Spinal cord (tissue), 10 donors: ENCODE results near the gene UQCC3. TPM values are rescaled to one million over a fixed set of nuclear protein-coding genes. Genes with fewer than 3 reads are reported as not detected.
"Not testable (repeated sequence)": the region's sequence is repeated elsewhere in the genome, so short reads cannot be mapped to it uniquely, and the experiment has no call there.

Source experiments
- DNase-seq, 6 donors: peaks; one replicate each; pipeline versions ENCODE4 v3.0.0 to v3.0.0-alpha.2; 2013 to 2015; ENCODE audit warnings: low spot score in 6 of 6, low read depth in 4 of 6
- H3K27ac ChIP-seq: one replicate; pipeline ENCODE4 v1.5.1; 2013; ENCODE audit warnings: low read depth, low read length, control low read depth
- H3K27me3 ChIP-seq: one replicate; pipeline ENCODE4 v1.6.1; 2013; ENCODE audit warnings: low read length; ENCODE audit not compliant: control insufficient read depth, insufficient read depth
- H3K36me3 ChIP-seq: one replicate; pipeline ENCODE4 v1.6.1; 2013; ENCODE audit warnings: low read length; ENCODE audit not compliant: control insufficient read depth, insufficient read depth
- H3K4me1 ChIP-seq: one replicate; pipeline ENCODE4 v1.6.1; 2013; ENCODE audit warnings: low read length; ENCODE audit not compliant: control insufficient read depth, insufficient read depth
- H3K4me3 ChIP-seq: one replicate; pipeline ENCODE4 v1.5.1; 2013; ENCODE audit warnings: low read depth, low read length, control low read depth
- H3K9me3 ChIP-seq: one replicate; pipeline ENCODE4 v1.6.1; 2013; ENCODE audit warnings: low read length; ENCODE audit not compliant: control insufficient read depth, insufficient read depth
- WGBS: methylation state at CpG from one replicate; pipeline ENCODE4 v1.1.5; 2013; ENCODE audit warnings: missing lambda C conversion rate; ENCODE audit not compliant: insufficient coverage; 5-methylcytosine and 5-hydroxymethylcytosine counted together
- polyA plus RNA-seq, 2 donors: library from polyadenylated mRNA; unstranded; fragments of 120-200 nt; gene quantifications; one replicate each; pipeline ENCODE4 v1.2.1, GENCODE V29; 2013; ENCODE audit not compliant: insufficient read length in 2 of 2
- total RNA-seq, 2 donors: library from RNA; depleted of rRNA in 1 of 2; stranded (reverse); fragments of 120-200 nt in 1 of 2; fragments of >200 nt in 1 of 2; gene quantifications; one replicate each; pipeline versions ENCODE4 v1.2.3 to v1.2.4, GENCODE V29; 2013 to 2014
- donor health status: healthy.

Gene UQCC3
- total and polyA plus RNA-seq, 4 donors = 5.4 to 15.2 (median 14.0) TPM

DNA sequence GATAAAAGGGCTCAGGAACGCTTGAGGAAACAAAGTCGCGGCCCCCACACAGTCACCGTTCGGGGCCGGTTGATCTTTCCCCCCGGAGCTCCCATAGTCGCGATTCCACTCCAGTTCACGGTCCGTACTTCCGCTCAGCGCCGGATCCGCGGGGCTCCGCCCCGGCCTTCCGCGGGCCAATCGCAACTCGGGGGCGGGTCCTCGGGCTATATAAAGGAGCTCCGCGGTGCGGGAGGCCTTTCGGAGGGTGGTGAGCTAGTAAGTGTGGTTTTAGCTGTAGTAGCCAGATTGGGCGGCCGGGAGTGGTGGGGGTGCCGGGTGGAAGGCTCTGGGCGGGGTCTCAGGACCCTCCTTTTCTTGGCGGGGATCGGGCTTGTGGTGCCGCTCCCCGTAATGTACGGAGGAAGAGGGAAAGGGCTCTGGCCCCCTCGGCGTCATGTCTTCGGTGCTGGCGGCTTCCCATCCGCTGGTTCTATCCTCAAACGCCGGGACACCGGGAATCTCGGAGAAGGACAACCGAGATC lies 6.3 kb upstream of the UQCC3 start, which contains the start of the genes C11orf98 and CSKMT:
Gene C11orf98 (minus strand): TSS at position 136 of the 524 bp plus-strand sequence. CDS start 41 bp downstream, at position 95.
Gene CSKMT (plus strand): TSS at position 238 of the 524 bp plus-strand sequence. CDS start 568 bp downstream, outside the sequence.
- Histone ChIP-seq H3K27me3 (no peaks in the 10 kb centered on the region), H3K9me3 (no peaks in the 10 kb centered on the region), H3K4me3 (peak within 1 kb of the TSS; percentile 99), H3K27ac (peak within 1 kb of the TSS; percentile 98), H3K36me3 (peaks cover 34% of the 10 kb centered on the region), H3K4me1 (peaks cover 35% of the 10 kb centered on the region)
- 0% methylated on average over 46 of the region's 47 CpGs for WGBS
- peak; percentile 86 to 98 (median 92) for DNase-seq

- peaks cover 39% of the 10 kb centered on the region for H3K4me1 ChIP-seq
- H3K36me3 ChIP-seq = peaks cover 34% of the 10 kb centered on the region
- no peaks in the 10 kb centered on the region for H3K27me3 ChIP-seq
- H3K27ac ChIP-seq = peak overlapping the region; percentile 98
- 2% methylated on average over 39 of the region's 39 CpGs for WGBS
- H3K4me3 ChIP-seq = peak overlapping the region; percentile 99
- H3K9me3 ChIP-seq = no peaks in the 10 kb centered on the region
- peak in 2 of 6 donors; percentile 59 to 86 for DNase-seq
These were observed 5.7 kb upstream of the UQCC3 start for GRCh38 chr11:62665599-62666258.

- Histone ChIP-seq H3K27me3 (no peaks in the 10 kb centered on the region), H3K27ac (peak overlapping the region; percentile 98), H3K36me3 (peaks cover 34% of the 10 kb centered on the region), H3K4me1 (peaks cover 44% of the 10 kb centered on the region), H3K4me3 (peak overlapping the region; percentile 99), H3K9me3 (no peaks in the 10 kb centered on the region)
- 51% methylated on average over 15 of the region's 16 CpGs for WGBS
- no peak for DNase-seq
These were observed 5.1 kb upstream of the UQCC3 start for GRCh38 chr11:62666259-62666926.

GRCh38 chr11:62667460-62667859 lies 4.0 kb upstream of the UQCC3 start:
- Histone ChIP-seq H3K36me3 (peaks cover 32% of the 10 kb centered on the region), H3K27ac (no peak overlapping the region), H3K9me3 (no peaks in the 10 kb centered on the region), H3K27me3 (no peaks in the 10 kb centered on the region), H3K4me1 (peaks cover 53% of the 10 kb centered on the region), H3K4me3 (no peak overlapping the region)
- no peak for DNase-seq
- no CpG with 5 or more reads among the region's 2 CpGs for WGBS

- H3K4me3 ChIP-seq = no peak overlapping the region
- 86% methylated on average over 1 of the region's 4 CpGs for WGBS
- H3K27ac ChIP-seq = no peak overlapping the region
- no peak for DNase-seq
- peaks cover 51% of the 10 kb centered on the region for H3K4me1 ChIP-seq
- no peaks in the 10 kb centered on the region for H3K9me3 ChIP-seq
- H3K27me3 ChIP-seq = no peaks in the 10 kb centered on the region
- H3K36me3 ChIP-seq = peaks cover 40% of the 10 kb centered on the region
These were observed 1.9 kb upstream of the UQCC3 start for GRCh38 chr11:62669420-62670161.

GRCh38 chr11:62671236-62671607 lies 251 bp upstream of the UQCC3 start:
- H3K4me3 ChIP-seq = peak overlapping the region; percentile 79
- H3K27ac ChIP-seq = peak overlapping the region; percentile 92
- no peaks in the 10 kb centered on the region for H3K9me3 ChIP-seq
- peaks cover 46% of the 10 kb centered on the region for H3K36me3 ChIP-seq
- no peaks in the 10 kb centered on the region for H3K27me3 ChIP-seq
- H3K4me1 ChIP-seq = peaks cover 43% of the 10 kb centered on the region
- WGBS = 0% methylated on average over 12 of the region's 17 CpGs
- DNase-seq = no peak

DNA sequence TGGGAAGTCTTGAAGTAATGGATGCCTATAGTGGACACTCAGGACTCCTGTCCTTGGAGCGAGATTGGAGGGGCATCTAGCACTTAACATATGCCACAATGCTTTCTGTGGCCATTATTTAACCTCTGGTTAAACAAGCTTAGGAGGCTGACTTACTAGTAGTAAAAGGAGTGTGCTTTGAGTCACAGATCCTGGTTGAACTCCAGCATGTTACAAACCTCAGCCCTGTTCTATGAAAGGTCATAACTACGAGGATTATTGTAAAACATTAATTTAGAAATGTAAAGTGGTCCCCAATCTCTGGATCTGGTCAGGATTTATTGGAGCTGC lies 1.7 kb downstream of the UQCC3 start:
- Histone ChIP-seq H3K9me3 (no peaks in the 10 kb centered on the region), H3K27me3 (no peaks in the 10 kb centered on the region), H3K4me1 (peaks cover 35% of the 10 kb centered on the region), H3K27ac (no peak overlapping the region), H3K4me3 (no peak overlapping the region), H3K36me3 (peaks cover 48% of the 10 kb centered on the region)
- no CpG with 5 or more reads among the region's 2 CpGs for WGBS
- no peak for DNase-seq

GRCh38 chr11:62675415-62675814 lies 3.9 kb downstream of the UQCC3 start:
- WGBS = 100% methylated on average over 3 of the region's 10 CpGs
- H3K27ac ChIP-seq = not testable (repeated sequence)

GRCh38 chr11:62676698-62677097 lies 5.2 kb downstream of the UQCC3 start:
- peaks cover 33% of the 10 kb centered on the region for H3K4me1 ChIP-seq
- no peak for DNase-seq
- peaks cover 38% of the 10 kb centered on the region for H3K36me3 ChIP-seq
- no peak overlapping the region for H3K27ac ChIP-seq
- no peak overlapping the region for H3K4me3 ChIP-seq
- H3K9me3 ChIP-seq = no peaks in the 10 kb centered on the region
- H3K27me3 ChIP-seq = no peaks in the 10 kb centered on the region
- WGBS = 63% methylated on average over 6 of the region's 6 CpGs

More at GRCh38 chr11:62675415-62675814, 3.9 kb downstream of the UQCC3 start:
- H3K4me3 ChIP-seq, H3K27me3 ChIP-seq, H3K9me3 ChIP-seq, DNase-seq: not testable (repeated sequence)
- H3K4me1 ChIP-seq = peaks cover 43% of the 10 kb centered on the region
- peaks cover 39% of the 10 kb centered on the region for H3K36me3 ChIP-seq
